NT2/D1 (cell line): ENCODE data around the gene APOO.

ENCODE experiments used
- DNase-seq: peaks from one replicate; pipeline ENCODE4 v3.0.0-alpha.2; 2011; ENCODE audit warnings: low read depth, low spot score
- H3K27me3 ChIP-seq: 2 replicates; pipeline ENCODE4 v1.6.0; 2011; ENCODE audit warnings: mild to moderate bottlenecking; ENCODE audit not compliant: insufficient read length, insufficient read depth
- H3K36me3 ChIP-seq: 2 replicates; pipeline ENCODE4 v1.6.1; 2011; ENCODE audit warnings: mild to moderate bottlenecking, low read length, mixed read lengths; ENCODE audit not compliant: insufficient read depth, insufficient read length
- H3K4me1 ChIP-seq: 2 replicates; pipeline ENCODE4 v1.5.1; 2011; ENCODE audit not compliant: insufficient read depth, insufficient read length
- H3K4me3 ChIP-seq: 2 replicates; pipeline ENCODE4 v1.5.1; 2011; ENCODE audit warnings: low read depth; ENCODE audit not compliant: insufficient read length
- H3K9ac ChIP-seq: 2 replicates; pipeline ENCODE4 v1.6.0; 2011; ENCODE audit warnings: low read depth; ENCODE audit not compliant: insufficient read length
- H3K9me3 ChIP-seq: 2 replicates; pipeline ENCODE4 v1.5.1; 2011; ENCODE audit warnings: mild to moderate bottlenecking, low read length; ENCODE audit not compliant: insufficient read depth
- SUZ12 ChIP-seq: IDR thresholded peaks from 2 replicates; pipeline ENCODE4 v1.6.1; 2011; ENCODE audit not compliant: insufficient read length, insufficient read depth; ENCODE audit errors: extremely low read depth
- YY1 ChIP-seq: IDR thresholded peaks from 2 replicates; pipeline ENCODE4 v1.6.1; 2011; ENCODE audit not compliant: insufficient read length, insufficient read depth
- ZNF274 ChIP-seq: IDR thresholded peaks from 2 replicates; pipeline ENCODE4 v1.6.1; 2011; ENCODE audit warnings: mild to moderate bottlenecking, low read depth, low read length

APOO gene

DNA sequence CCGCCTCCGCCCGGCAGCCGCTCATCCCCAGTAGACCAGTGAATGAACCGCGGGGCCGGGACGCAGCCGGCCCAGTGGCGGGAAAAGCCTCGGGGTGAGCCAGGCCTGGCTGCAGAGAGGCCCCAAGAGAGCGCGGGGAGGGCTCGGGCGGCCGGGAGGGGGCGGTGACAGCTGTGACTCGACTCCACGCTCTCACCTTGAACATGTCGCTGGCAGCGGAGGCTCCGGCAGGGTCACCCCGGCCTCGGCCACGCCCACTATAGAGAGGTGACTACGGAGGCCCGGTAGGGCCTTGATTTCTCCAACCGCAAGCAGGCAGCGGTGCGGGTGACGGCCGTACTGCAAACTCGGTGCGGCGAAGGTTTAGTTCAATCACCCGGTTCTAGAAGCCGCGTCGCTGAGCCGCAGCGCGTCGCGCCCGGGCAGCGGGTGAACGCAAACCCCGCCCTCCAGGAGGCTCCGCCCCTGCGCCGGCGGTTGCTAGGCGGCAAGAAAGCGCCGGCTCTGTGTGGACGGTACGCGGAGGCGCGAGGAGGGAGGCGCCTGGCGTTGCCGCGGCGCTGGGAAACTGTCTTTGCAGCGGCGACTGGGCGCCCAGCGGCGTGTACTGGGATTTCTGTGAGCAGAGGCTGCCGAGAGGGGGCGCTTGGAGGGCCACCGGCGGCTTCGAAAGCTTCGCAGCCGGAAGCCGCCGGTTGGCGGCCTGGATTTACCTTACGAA lies at the start of gene APOO, which contains the start of gene CXorf58:
TSS of gene APOO (minus strand) at position 441 of the 721 bp plus-strand sequence. CDS start at position 205, 236 bp downstream.
TSS of gene CXorf58 (plus strand) at position 509 of the 721 bp plus-strand sequence. CDS start 2,297 bp downstream, outside the sequence.
- no peaks in the 10 kb centered on the region for H3K4me1 ChIP-seq
- H3K27me3 ChIP-seq = no peaks in the 10 kb centered on the region
- no peak for TF ChIP-seq SUZ12
- no peak for TF ChIP-seq ZNF274
- TF ChIP-seq YY1 = no peak
- H3K9me3 ChIP-seq = no peaks in the 10 kb centered on the region
- DNase-seq = peak; percentile 93
- H3K4me3 ChIP-seq = peak within 1 kb of the TSS; percentile 65
- no peaks in the 10 kb centered on the region for H3K36me3 ChIP-seq
- H3K9ac ChIP-seq = peak within 1 kb of the TSS; percentile 81

- no peak overlapping the region for H3K4me3 ChIP-seq
- no peak overlapping the region for H3K9ac ChIP-seq
- TF ChIP-seq SUZ12 (no peak), ZNF274 (no peak), YY1 (no peak)
- DNase-seq = no peak
- no peaks in the 10 kb centered on the region for H3K9me3 ChIP-seq
- H3K36me3 ChIP-seq = no peaks in the 10 kb centered on the region
- H3K4me1 ChIP-seq = no peaks in the 10 kb centered on the region
- no peaks in the 10 kb centered on the region for H3K27me3 ChIP-seq
Measured at GRCh38 chrX:23954396-23954795, 46.7 kb upstream of the APOO start.

DNA sequence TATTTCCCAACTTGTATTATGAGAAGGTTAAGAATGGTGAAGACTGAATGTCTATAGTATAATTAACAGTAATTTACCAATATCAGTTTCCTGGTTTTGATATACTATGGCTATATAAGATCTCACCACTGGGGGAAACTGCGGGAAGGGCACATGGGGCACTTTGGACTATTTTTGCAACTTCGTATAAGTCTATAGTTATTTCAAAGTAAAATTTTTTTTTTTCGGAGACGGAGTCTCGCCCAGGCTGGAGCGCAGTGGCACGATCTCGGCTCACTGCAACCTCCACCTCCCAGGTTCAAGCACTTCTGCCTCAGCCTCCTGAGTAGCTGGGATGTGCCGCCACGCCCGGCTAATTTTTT lies 46.2 kb upstream of the APOO start:
- Histone ChIP-seq H3K36me3 (no peaks in the 10 kb centered on the region), H3K9me3 (no peaks in the 10 kb centered on the region), H3K4me3 (no peak overlapping the region), H3K4me1 (no peaks in the 10 kb centered on the region), H3K9ac (no peak overlapping the region), H3K27me3 (no peaks in the 10 kb centered on the region)
- TF ChIP-seq YY1 (no peak), ZNF274 (no peak), SUZ12 (no peak)
- DNase-seq = no peak

GRCh38 chrX:23952984-23953907 lies 45.5 kb upstream of the APOO start:
- Histone ChIP-seq H3K36me3 (no peaks in the 10 kb centered on the region), H3K4me1 (no peaks in the 10 kb centered on the region), H3K27me3 (no peaks in the 10 kb centered on the region), H3K9me3 (no peaks in the 10 kb centered on the region), H3K9ac (no peak overlapping the region), H3K4me3 (no peak overlapping the region)
- TF ChIP-seq ZNF274 = no peak
- TF ChIP-seq YY1 = no peak
- no peak for TF ChIP-seq SUZ12
- peak; percentile 6 for DNase-seq

- no peaks in the 10 kb centered on the region for H3K4me1 ChIP-seq
- H3K4me3 ChIP-seq = no peak overlapping the region
- DNase-seq = no peak
- H3K9me3 ChIP-seq = no peaks in the 10 kb centered on the region
- no peak overlapping the region for H3K9ac ChIP-seq
- TF ChIP-seq SUZ12 (no peak), ZNF274 (no peak), YY1 (no peak)
- no peaks in the 10 kb centered on the region for H3K36me3 ChIP-seq
- H3K27me3 ChIP-seq = no peaks in the 10 kb centered on the region
Measured at GRCh38 chrX:23952391-23952790, 44.7 kb upstream of the APOO start.

DNA sequence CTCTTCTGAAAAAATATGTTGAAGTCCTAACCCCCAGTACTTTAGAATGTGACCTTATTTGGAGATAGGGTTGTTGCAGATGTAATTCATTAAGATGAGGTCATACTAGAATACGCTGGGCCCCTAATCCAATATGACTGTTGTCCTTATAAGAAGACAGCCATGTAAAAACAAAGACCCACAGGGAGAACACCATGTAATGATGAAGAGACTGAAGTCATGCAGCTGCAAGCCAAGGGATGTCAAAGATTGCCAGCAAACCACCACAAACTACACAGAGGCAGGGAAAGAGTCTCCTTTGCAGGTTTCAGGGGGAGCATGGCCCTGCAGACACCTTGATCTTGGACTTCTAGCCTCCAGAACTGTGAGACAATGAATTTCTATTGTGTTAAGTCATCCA lies 37.5 kb upstream of the APOO start:
- no peaks in the 10 kb centered on the region for H3K36me3 ChIP-seq
- H3K9me3 ChIP-seq = no peaks in the 10 kb centered on the region
- H3K9ac ChIP-seq = no peak overlapping the region
- no peaks in the 10 kb centered on the region for H3K4me1 ChIP-seq
- TF ChIP-seq YY1 = no peak
- TF ChIP-seq ZNF274 = no peak
- no peak for TF ChIP-seq SUZ12
- no peak for DNase-seq
- H3K27me3 ChIP-seq = no peaks in the 10 kb centered on the region
- H3K4me3 ChIP-seq = no peak overlapping the region

DNA sequence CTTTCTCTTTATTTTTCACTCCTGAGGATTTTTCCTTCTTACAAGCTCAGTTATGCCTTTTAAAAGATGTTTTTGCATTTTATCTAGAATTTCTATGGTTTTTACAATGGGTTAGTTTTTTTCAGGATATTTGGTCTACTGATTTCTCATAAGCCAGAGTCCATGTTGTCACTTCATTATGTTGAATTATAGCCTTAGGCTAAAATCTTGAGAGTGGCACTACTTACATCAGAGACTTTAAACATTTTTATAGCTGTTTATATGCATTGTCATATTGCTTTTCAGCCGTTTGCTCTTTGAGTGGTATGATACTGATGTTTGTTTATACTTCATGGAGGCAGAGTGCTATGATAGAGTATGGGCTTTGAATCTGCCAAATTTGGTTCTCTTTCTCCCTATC lies 36.5 kb upstream of the APOO start:
- no peak for DNase-seq
- TF ChIP-seq ZNF274 = no peak
- TF ChIP-seq SUZ12 = no peak
- no peak for TF ChIP-seq YY1

More for the DNA sequence above, 36.5 kb upstream of the APOO start:
- Histone ChIP-seq H3K9ac (no peak overlapping the region), H3K4me1 (no peaks in the 10 kb centered on the region), H3K9me3 (no peaks in the 10 kb centered on the region), H3K27me3 (no peaks in the 10 kb centered on the region), H3K4me3 (no peak overlapping the region), H3K36me3 (no peaks in the 10 kb centered on the region)
